DLD1 (cell line): ENCODE measurements around the gene STPG1.
"Not testable (repeated sequence)": the region's sequence is repeated elsewhere in the genome, so short reads cannot be mapped to it uniquely, and the experiment has no call there.

Source experiments
- in situ Hi-C: cut with HindIII; loops from 2 replicates; pipeline ENCODE4 v1.10.0; 2017; ENCODE audit warnings: low sequenced_read_pairs

STPG1 gene, protein sequence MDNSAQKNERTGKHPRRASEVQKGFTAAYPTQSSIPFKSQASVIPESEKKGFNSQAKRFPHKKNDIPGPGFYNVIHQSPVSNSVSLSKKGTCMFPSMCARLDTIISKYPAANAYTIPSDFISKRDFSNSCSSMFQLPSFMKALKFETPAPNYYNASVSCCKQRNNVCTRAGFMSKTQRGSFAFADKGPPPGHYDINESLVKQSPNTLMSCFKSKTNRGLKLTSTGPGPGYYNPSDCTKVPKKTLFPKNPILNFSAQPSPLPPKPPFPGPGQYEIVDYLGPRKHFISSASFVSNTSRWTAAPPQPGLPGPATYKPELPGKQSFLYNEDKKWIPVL

DNA sequence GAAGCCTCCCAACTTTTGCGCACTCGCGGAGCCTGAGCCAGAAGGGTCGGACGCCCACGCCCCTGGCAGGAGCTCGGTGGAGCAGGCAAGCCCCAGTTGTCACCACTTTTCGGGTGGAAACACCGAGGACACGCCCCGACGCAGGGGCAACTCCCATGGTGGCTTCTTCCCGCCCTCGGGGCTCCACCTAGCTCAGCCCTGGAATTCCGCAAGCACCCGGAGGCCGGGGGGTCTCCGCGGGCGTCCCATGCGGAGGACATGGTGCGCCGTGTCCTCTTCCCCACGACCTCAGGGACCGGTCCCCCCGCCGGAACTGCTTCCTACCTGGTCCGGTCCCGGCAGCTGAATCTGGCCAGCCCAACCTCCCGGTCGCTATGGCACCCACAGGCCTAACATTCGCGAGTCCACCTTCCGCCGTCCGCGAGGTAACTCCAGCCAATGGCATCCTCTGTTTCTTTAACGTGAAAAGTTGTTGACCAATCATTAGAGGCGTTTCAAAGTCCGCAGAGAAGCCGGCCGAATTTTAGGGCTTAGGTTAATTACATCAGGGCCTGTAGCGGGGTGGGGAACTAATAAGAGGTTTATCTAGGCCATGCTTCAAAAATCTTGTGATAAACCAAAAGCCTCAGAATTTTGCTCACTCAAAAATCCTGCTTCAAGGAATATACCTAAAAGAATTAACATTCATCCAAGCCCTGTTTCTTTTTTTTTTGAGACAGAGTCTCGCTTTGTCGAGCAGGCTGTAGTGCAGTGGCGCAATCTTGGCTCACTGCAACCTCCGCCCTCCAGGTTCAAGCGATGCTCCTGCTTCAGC lies at the start of gene STPG1:
Gene STPG1 (minus strand): TSS at position 433 of the 814 bp plus-strand sequence. CDS start 12,394 bp downstream, outside the sequence.
- in situ Hi-C loops, result loop anchor here (10.0 to 25.0 kb wide), 2 partner anchors 101 to 221 kb away; partner anchors contain the start of gene GRHL3

DNA sequence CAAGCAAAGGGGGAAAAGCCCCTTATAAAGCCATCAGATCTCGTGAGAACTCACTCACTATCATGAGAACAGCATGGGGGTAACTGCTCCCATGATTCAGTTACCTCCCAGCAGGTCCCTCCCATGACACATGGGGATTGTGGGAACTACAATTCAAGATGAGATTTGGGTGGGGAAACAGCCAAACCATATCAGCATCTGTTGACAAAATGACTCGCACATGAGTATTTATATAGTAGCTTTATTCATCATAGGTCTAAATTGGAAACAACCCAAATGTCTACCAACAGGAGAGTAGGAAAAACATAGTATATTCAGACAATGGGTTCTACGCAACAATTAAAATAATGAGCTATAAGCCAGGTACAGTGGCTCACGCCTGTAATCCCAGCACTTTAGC lies 48.5 kb upstream of the STPG1 start:
- in situ Hi-C loops, result not testable (repeated sequence)

GRCh38 chr1:24459551-24460266 lies 46.1 kb upstream of the STPG1 start:
- in situ Hi-C loops, result no loop called here

GRCh38 chr1:24457866-24458265 lies 44.3 kb upstream of the STPG1 start:
- in situ Hi-C loops, result no loop called here

GRCh38 chr1:24455272-24455671 lies 41.7 kb upstream of the STPG1 start:
- in situ Hi-C loops, result no loop called here

GRCh38 chr1:24454673-24455072 lies 41.1 kb upstream of the STPG1 start:
- in situ Hi-C loops, result no loop called here

DNA sequence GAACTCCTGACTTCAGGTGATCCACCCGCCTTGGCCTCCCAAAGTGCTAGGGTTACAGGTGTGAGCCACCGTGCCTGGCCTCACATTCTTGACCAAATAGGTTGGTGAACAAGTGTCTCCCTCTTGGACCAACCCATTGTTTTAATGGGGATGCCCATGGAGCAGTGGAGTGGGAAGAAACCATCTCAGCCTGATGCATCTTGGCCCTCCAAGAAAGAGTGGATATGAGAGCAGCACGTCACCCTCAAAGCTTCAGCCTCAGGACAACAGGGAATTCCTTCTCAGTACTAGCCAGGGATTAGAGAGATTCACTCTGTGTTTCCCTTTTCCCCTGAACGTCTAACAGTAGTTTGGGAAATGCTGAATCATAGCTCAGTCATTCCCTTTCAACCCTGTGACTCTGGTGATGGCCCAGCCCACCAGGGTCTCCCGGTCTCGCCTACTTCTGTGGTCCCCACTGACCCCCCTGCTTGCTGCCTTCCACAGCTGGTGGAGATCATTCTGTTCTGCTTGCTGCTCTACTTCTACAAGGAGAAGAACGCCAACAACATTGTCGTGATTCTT lies 39.4 kb upstream of the STPG1 start:
- in situ Hi-C loops, result no loop called here

DNA sequence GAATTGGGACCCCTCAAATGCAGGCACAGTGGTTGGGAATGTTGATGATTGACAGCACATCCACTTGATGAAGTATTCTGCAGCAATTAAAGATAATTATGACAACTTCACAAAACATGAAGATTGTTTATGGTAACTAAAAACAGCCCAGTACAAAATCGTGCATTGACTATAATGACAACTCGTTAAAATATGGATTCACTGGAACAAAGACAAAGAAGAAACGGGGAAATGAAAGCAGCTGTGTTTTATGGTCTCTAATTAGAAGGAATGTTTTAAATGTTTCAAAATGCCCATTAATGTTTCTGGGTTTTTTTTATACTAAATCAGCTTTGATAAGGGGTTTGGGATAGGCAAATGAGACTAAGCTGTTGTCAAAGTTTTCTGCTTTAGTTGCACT lies 38.2 kb upstream of the STPG1 start:
- in situ Hi-C loops, result no loop called here

GRCh38 chr1:24450857-24451397 lies 37.3 kb upstream of the STPG1 start:
- in situ Hi-C loops, result no loop called here

DNA sequence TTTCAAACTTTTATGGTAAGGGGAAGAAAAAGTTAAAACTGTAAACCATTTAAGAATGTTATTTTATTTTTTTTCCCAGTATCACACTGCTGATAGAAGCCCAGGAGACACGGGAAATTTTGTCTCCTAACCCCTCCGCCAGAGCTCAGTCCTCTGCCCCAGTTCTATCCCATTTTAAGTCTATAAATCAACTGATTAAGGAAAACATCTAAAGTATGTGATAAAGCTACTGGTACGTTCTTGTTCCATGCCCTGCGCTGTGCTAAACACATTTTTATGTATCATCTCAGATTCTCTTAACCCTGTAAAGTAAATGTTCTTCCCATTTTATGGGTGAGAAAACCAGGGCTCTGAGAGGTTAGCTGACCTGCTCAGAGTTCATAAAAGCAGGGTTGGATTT lies 36.7 kb upstream of the STPG1 start:
- in situ Hi-C loops, result no loop called here

GRCh38 chr1:24446446-24446845 lies 32.9 kb upstream of the STPG1 start:
- in situ Hi-C loops, result not testable (repeated sequence)

DNA sequence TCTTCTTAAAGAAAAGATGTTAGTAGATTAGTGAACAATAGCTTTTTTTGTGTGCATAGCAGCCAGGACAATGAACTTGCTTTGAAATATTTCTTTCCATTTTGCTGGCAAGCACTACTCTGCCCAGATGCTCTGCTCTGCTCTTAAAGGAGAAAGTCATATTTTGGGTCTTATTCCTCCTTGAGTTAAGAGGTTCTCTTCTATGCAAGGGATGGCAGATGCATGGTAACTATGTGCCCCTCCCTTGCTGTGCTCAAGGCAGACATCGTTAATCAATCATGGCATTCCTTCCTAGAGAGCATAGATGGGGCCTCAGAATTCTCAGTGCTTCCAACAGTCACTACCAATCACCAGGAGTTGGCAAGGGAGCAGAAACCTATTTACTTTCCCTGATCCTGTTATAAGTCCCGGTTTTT lies 29.7 kb upstream of the STPG1 start:
- in situ Hi-C loops, result no loop called here

- in situ Hi-C loops, result no loop called here
Measured at GRCh38 chr1:24442764-24443163, 29.2 kb upstream of the STPG1 start.

- in situ Hi-C loops, result no loop called here
Measured at GRCh38 chr1:24441996-24442668, 28.6 kb upstream of the STPG1 start.

- in situ Hi-C loops, result no loop called here
Measured at GRCh38 chr1:24441480-24441879, 27.9 kb upstream of the STPG1 start.

- in situ Hi-C loops, result no loop called here
Measured at GRCh38 chr1:24440436-24440835, 26.9 kb upstream of the STPG1 start.

DNA sequence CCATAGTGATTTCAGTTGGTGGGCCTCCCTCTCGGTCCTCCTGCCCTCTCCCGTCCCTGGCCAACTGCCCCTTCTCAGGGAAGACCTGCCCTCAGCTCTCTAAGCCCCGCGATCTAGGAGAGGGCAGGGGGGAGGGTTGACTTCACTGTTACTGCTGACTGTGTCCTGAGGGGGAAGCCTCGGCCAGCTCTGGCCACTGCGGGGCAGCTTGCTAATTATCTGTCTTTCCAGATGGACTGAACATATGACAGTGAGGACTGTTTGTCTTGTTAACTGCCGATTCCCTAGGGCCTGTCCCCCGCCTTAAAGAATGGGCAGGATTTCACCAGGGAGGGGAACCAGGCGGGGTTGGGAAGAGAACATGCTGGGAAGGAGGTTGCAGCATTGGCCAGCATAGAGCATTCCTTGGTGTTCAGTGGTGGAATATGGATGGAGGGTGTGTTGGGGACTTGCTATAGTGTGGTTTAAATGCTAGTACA lies 24.9 kb upstream of the STPG1 start:
- in situ Hi-C loops, result no loop called here

- in situ Hi-C loops, result no loop called here
Measured at GRCh38 chr1:24437631-24438396, 24.2 kb upstream of the STPG1 start.

DNA sequence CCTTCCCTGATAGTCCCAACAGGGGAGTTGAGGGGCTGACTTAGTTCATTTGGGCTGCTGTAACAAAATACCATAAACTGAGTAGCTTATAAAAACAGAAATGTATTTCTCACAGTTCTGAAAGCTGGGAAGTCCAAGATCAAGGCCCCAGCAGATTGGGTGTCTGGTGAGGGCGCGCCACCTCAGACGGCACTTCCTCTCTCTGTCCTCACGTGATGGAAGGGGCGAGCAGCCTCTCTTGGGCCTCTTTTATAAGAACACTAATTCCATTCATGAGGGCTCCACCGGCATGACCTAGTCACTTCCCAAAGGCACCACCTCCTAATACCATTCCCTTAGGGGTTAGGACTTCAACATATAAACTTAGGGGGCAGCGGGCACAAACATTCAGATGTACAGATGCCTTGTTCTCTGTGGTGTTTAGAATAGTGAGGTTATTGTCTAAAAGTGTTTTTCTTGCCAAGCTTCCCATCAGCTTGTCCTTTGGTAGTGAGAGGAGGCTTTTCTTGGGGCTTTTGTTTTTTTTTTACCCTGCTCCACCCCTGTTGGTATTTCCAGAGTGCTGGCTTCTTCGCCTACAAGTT lies 22.3 kb upstream of the STPG1 start:
- in situ Hi-C loops, result no loop called here
